ENCODE results near the gene MCUR1.

The MCUR1 gene

GRCh38 chr6:13759025-13759424 lies 55.3 kb downstream of the MCUR1 start:
- no peak for TF ChIP-seq TCF12 (IDR thresholded peaks at IDR 0.05; ENCODE audit: low read depth)
- no peak for TF ChIP-seq TEAD4 (IDR thresholded peaks at IDR 0.05)
- TF ChIP-seq ZBTB7A (IDR thresholded peaks at IDR 0.05; ENCODE audit: low read depth): no peak
- TF ChIP-seq FOXM1 (IDR thresholded peaks at IDR 0.05; ENCODE audit: borderline replicate concordance, low read depth): no peak
- TF ChIP-seq CREB1 (IDR thresholded peaks at IDR 0.05; ENCODE audit: low read depth): no peak
- TF ChIP-seq REST (IDR thresholded peaks at IDR 0.05; ENCODE audit: low read depth): no peak
- no peak for TF ChIP-seq EP300 (IDR thresholded peaks at IDR 0.05; ENCODE audit: borderline replicate concordance)
- TF ChIP-seq YY1 (IDR thresholded peaks at IDR 0.05; ENCODE audit: low read depth): no peak
- no peak for TF ChIP-seq NFIC (IDR thresholded peaks at IDR 0.05)
- TF ChIP-seq EGR1 (IDR thresholded peaks at IDR 0.05): no peak
- no peak for TF ChIP-seq RAD21 (IDR thresholded peaks at IDR 0.05; ENCODE audit: low read depth)
- no peak for TF ChIP-seq CEBPB (IDR thresholded peaks at IDR 0.05)
- no peak for TF ChIP-seq USF1 (IDR thresholded peaks at IDR 0.05)
- no peak for TF ChIP-seq TAF1 (IDR thresholded peaks at IDR 0.05; ENCODE audit: low read depth)
- TF ChIP-seq MAX (IDR thresholded peaks at IDR 0.05): no peak

GRCh38 chr6:13754644-13755043 lies 59.7 kb downstream of the MCUR1 start:
- TF ChIP-seq MAX (IDR thresholded peaks at IDR 0.05) (no peak), EP300 (IDR thresholded peaks at IDR 0.05; ENCODE audit: borderline replicate concordance) (no peak), NFIC (IDR thresholded peaks at IDR 0.05) (no peak), TCF12 (IDR thresholded peaks at IDR 0.05; ENCODE audit: low read depth) (no peak), FOXM1 (IDR thresholded peaks at IDR 0.05; ENCODE audit: borderline replicate concordance, low read depth) (no peak), TAF1 (IDR thresholded peaks at IDR 0.05; ENCODE audit: low read depth) (no peak), USF1 (IDR thresholded peaks at IDR 0.05) (no peak), TEAD4 (IDR thresholded peaks at IDR 0.05) (no peak), REST (IDR thresholded peaks at IDR 0.05; ENCODE audit: low read depth) (no peak), RAD21 (IDR thresholded peaks at IDR 0.05; ENCODE audit: low read depth) (no peak)

- TF ChIP-seq TAF1 (IDR thresholded peaks at IDR 0.05; ENCODE audit: low read depth): no peak
- TF ChIP-seq RAD21 (IDR thresholded peaks at IDR 0.05; ENCODE audit: low read depth): no peak
- no peak for TF ChIP-seq REST (IDR thresholded peaks at IDR 0.05; ENCODE audit: low read depth)
- no peak for TF ChIP-seq ZBTB7A (IDR thresholded peaks at IDR 0.05; ENCODE audit: low read depth)
- TF ChIP-seq EGR1 (IDR thresholded peaks at IDR 0.05): no peak
- no peak for TF ChIP-seq YY1 (IDR thresholded peaks at IDR 0.05; ENCODE audit: low read depth)
- no peak for TF ChIP-seq CREB1 (IDR thresholded peaks at IDR 0.05; ENCODE audit: low read depth)
- no peak for TF ChIP-seq USF1 (IDR thresholded peaks at IDR 0.05)
- no peak for TF ChIP-seq MAX (IDR thresholded peaks at IDR 0.05)
- no peak for TF ChIP-seq TCF12 (IDR thresholded peaks at IDR 0.05; ENCODE audit: low read depth)
- no peak for TF ChIP-seq CEBPB (IDR thresholded peaks at IDR 0.05)
- TF ChIP-seq FOXM1 (IDR thresholded peaks at IDR 0.05; ENCODE audit: borderline replicate concordance, low read depth): no peak
- no peak for TF ChIP-seq EP300 (IDR thresholded peaks at IDR 0.05; ENCODE audit: borderline replicate concordance)
- TF ChIP-seq NFIC (IDR thresholded peaks at IDR 0.05): no peak
- no peak for TF ChIP-seq TEAD4 (IDR thresholded peaks at IDR 0.05)
These were observed 70.6 kb downstream of the MCUR1 start for GRCh38 chr6:13743736-13744127.
